Measurements from ENCODE around the gene TM4SF18. TPM values are rescaled to one million over a fixed set of nuclear protein-coding genes. Genes with fewer than 3 reads are reported as not detected.

TM4SF18 gene
- total RNA-seq, 4 donors from 2014 or later, result 11.3 to 81.5 (median 20.5) TPM

- DNase-seq (ENCODE audit: low spot score) (no peak), ATAC-seq (ENCODE audit: low FRiP score) (peak; percentile 11)
- no peak for TF ChIP-seq CTCF (IDR thresholded peaks at IDR 0.05)
These were observed 40.0 kb upstream of the TM4SF18 start for GRCh38 chr3:149373235-149374125.

- DNase-seq (ENCODE audit: low spot score), result no peak
- no peak for ATAC-seq (ENCODE audit: low FRiP score)
- no peak for TF ChIP-seq CTCF (IDR thresholded peaks at IDR 0.05)
These were observed 38.3 kb upstream of the TM4SF18 start for GRCh38 chr3:149371723-149372114.

GRCh38 chr3:149371001-149371722 lies 37.7 kb upstream of the TM4SF18 start:
- TF ChIP-seq CTCF (IDR thresholded peaks at IDR 0.05), result no peak
- no peak for DNase-seq (ENCODE audit: low spot score)
- no peak for ATAC-seq (ENCODE audit: low FRiP score)

GRCh38 chr3:149369991-149370866 lies 36.8 kb upstream of the TM4SF18 start:
- no peak for TF ChIP-seq CTCF (IDR thresholded peaks at IDR 0.05)
- DNase-seq (ENCODE audit: low spot score) (no peak), ATAC-seq (ENCODE audit: low FRiP score) (no peak)

GRCh38 chr3:149368674-149369497 lies 35.5 kb upstream of the TM4SF18 start:
- no peak for TF ChIP-seq CTCF (IDR thresholded peaks at IDR 0.05)
- ATAC-seq (ENCODE audit: low FRiP score), result no peak
- no peak for DNase-seq (ENCODE audit: low spot score)

- ATAC-seq (ENCODE audit: low FRiP score) (peak; percentile 46), DNase-seq (ENCODE audit: low spot score) (no peak)
- TF ChIP-seq CTCF (IDR thresholded peaks at IDR 0.05), result no peak
These were observed 34.8 kb upstream of the TM4SF18 start for GRCh38 chr3:149368201-149368673.
